Naive thymus-derived CD4-positive, alpha-beta T cell (primary cell): ENCODE measurements around the gene POLR2H. TPM values are rescaled to one million over a fixed set of nuclear protein-coding genes. Genes with fewer than 3 reads are reported as not detected.

Experiments
- ATAC-seq: fragments of 150-1000 bp; cut with Tn5 transposase; 2 replicates; pipeline ENCODE4 v1.10.0; 2021; ENCODE audit warnings: mild to moderate bottlenecking, moderate library complexity
- CTCF ChIA-PET: fragments of 350-600 bp; sonication (Branson Sonifier 250); formaldehyde crosslinking; loops from one replicate; lab custom pipeline; 2021; ENCODE audit warnings: antibody characterized with exemption; lab: Charles Lee
- POLR2A ChIA-PET: fragments of 350-600 bp; sonication (Branson Sonifier 250); formaldehyde crosslinking; loops from one replicate; lab custom pipeline; 2021; ENCODE audit warnings: antibody characterized with exemption, inconsistent platforms; lab: Charles Lee
- DNase-seq, 9 donors: peaks; one replicate each; pipeline versions ENCODE4 v3.0.0 to v3.0.0-alpha.2; 2020 to 2022; ENCODE audit warnings: mixed read lengths in 1 of 9
- H3K27ac ChIP-seq: one replicate; pipeline ENCODE4 v1.7.0; 2013; ENCODE audit warnings: mild to moderate bottlenecking, low read depth, low read length, moderate library complexity
- H3K27me3 ChIP-seq, 2 donors: one replicate each; pipeline ENCODE4 v1.7.0; 2013; ENCODE audit warnings: low read length in 2 of 2, mild to moderate bottlenecking in 2 of 2, moderate library complexity in 2 of 2; ENCODE audit not compliant: control insufficient read depth in 2 of 2, insufficient read depth in 2 of 2
- H3K36me3 ChIP-seq, 3 experiments: 1 replicate in 2 of 3; 2 replicates in 1 of 3; pipeline ENCODE4 v1.7.0; 2013; ENCODE audit warnings: low read length in 3 of 3, mild to moderate bottlenecking in 3 of 3, moderate library complexity in 1 of 3; ENCODE audit not compliant: insufficient read depth in 3 of 3, control insufficient read depth in 2 of 3
- H3K4me1 ChIP-seq, 2 donors: one replicate each; pipeline ENCODE4 v1.7.0; 2013; ENCODE audit warnings: low read length in 2 of 2, mild to moderate bottlenecking in 2 of 2, moderate library complexity in 1 of 2; ENCODE audit not compliant: control insufficient read depth in 2 of 2, insufficient read depth in 2 of 2
- H3K4me3 ChIP-seq: 2 replicates; pipeline ENCODE4 v1.7.0; 2013; ENCODE audit warnings: mild to moderate bottlenecking, low read length
- H3K9me3 ChIP-seq, 3 experiments: 1 replicate in 2 of 3; 2 replicates in 1 of 3; pipeline ENCODE4 v1.7.0; 2013; ENCODE audit warnings: low read length in 3 of 3; ENCODE audit not compliant: control insufficient read depth in 2 of 3
- H3K27ac Mint-ChIP-seq, 9 donors: one replicate each; pipeline ENCODE4 v1.8.0; 2020 to 2022; ENCODE audit warnings: mixed read lengths in 9 of 9, mild to moderate bottlenecking in 8 of 9, moderate library complexity in 5 of 9, inconsistent platforms in 2 of 9
- H3K27me3 Mint-ChIP-seq, 5 donors: one replicate each; pipeline ENCODE4 v1.8.0; 2021 to 2022; ENCODE audit warnings: mixed read lengths in 5 of 5, mild to moderate bottlenecking in 1 of 5
- H3K36me3 Mint-ChIP-seq, 5 donors: one replicate each; pipeline ENCODE4 v1.8.0; 2020 to 2022; ENCODE audit warnings: mixed read lengths in 5 of 5, mild to moderate bottlenecking in 3 of 5, inconsistent platforms in 1 of 5
- H3K4me1 Mint-ChIP-seq, 7 donors: one replicate each; pipeline ENCODE4 v1.8.0; 2020 to 2022; ENCODE audit warnings: mixed read lengths in 7 of 7, mild to moderate bottlenecking in 3 of 7, inconsistent platforms in 1 of 7
- H3K4me3 Mint-ChIP-seq, 10 donors: one replicate each; pipeline ENCODE4 v1.8.0; 2020 to 2022; ENCODE audit warnings: mild to moderate bottlenecking in 10 of 10, mixed read lengths in 10 of 10, moderate library complexity in 6 of 10, inconsistent platforms in 2 of 10
- H3K9me3 Mint-ChIP-seq, 11 donors: one replicate each; pipeline ENCODE4 v1.8.0; 2020 to 2022; ENCODE audit warnings: mixed read lengths in 11 of 11, mild to moderate bottlenecking in 4 of 11, inconsistent platforms in 1 of 11, moderate library complexity in 1 of 11
- intact Hi-C, 2 donors: fragments of 100-400 bp; cut with micrococcal nuclease; formaldehyde crosslinking; loops; one replicate each; pipeline ENCODE4 v1.15.1; 2023
- polyA plus RNA-seq, 2 donors: library from polyadenylated mRNA; unstranded; fragments of 300-500 nt; fragmentation: Illumina TruSeq; gene quantifications; one replicate each; pipeline ENCODE4 v1.2.3, GENCODE V29; 2021
- total RNA-seq, 6 experiments: library from RNA in 5 of 6; stranded (reverse) in 5 of 6; gene quantifications; 1 replicate in 5 of 6; 2 replicates in 1 of 6; pipeline ENCODE4 v1.2.3 and lab custom pipeline; 2021 to 2026

Gene POLR2H
- total and polyA plus RNA-seq, 7 experiments from 2014 or later: 34.9 to 112 (median 60.1) TPM

DNA sequence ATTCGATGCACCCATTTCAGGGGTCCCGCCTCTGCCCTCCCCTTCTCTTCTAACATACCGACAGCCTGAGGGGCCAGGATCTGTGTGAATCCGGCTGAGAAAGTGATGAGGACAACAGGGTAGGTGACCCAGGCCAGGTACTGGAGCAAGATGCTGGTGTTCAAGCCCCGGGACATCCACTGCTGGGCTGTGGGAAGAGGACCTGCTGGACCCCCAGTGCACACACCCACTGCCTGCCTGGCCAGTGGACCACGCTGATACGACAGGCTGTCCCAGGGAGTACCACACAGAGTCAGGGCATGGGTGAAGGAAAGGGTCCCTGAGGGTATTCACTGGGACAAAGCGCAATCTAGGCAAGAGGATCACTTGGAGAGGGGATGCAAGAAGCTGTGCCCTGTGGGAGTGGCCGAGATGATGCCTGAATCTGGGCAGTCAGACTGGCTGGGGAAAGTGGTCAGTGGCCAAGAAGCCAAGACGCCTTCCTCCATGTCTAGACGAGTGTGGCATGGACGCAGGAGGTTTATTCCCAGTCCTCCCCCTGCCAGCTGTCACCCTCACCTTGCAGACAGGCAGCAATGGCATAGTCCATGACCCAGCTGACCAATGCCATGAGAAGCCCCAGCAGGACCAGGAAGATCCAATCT lies 3.3 kb upstream of the POLR2H start:
- Mint-ChIP-seq H3K4me3 (peak overlapping the region in 2 of 10 donors; percentile 21 to 74), H3K27me3 (peaks cover 0 to 11% (median 0%) of the 10 kb centered on the region in 5 donors), H3K27ac (no peak overlapping the region), H3K36me3 (peaks cover 0 to under 1% (median 0%) of the 10 kb centered on the region in 5 donors), H3K9me3 (peaks cover 0 to 3% (median 0%) of the 10 kb centered on the region in 11 donors), H3K4me1 (peaks cover 6 to 16% (median 10%) of the 10 kb centered on the region in 7 donors)
- intact Hi-C loops: no loop called here
- Histone ChIP-seq H3K4me3 (no peak overlapping the region), H3K27ac (no peak overlapping the region), H3K27me3 (no peaks in the 10 kb centered on the region), H3K9me3 (no peaks in the 10 kb centered on the region), H3K36me3 (peaks cover 0 to 5% (median 0%) of the 10 kb centered on the region in 3 experiments), H3K4me1 (peaks cover 0 to 13% of the 10 kb centered on the region in 2 donors)
- POLR2A ChIA-PET: no interaction called here
- CTCF ChIA-PET: no interaction called here
- DNase-seq: no peak
- ATAC-seq: no peak

DNA sequence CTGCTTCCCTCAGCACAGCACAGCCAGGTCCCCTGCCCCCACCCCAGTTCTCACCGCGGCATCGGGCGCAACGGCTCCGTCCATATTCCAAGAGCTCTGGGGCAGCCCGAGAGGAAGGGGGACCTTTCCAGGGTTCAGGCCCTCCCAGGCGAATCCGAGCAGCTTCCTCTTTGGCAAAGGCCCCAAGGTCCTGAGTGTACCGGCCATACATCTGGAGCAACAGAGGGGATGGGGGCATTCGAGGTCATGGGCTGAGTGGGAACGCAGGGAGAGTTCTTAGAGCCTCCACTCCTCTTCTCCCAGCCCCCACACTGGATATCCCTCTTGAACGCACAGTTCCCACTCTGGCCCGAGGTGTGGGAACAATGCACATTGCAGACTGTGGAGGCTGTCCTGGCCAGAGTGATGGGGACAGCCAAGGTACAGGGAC lies 2.6 kb upstream of the POLR2H start:
- no peak for ATAC-seq
- Histone ChIP-seq H3K4me3 (no peak overlapping the region), H3K27ac (no peak overlapping the region), H3K9me3 (no peaks in the 10 kb centered on the region), H3K36me3 (peaks cover 0 to 5% (median 0%) of the 10 kb centered on the region in 3 experiments), H3K4me1 (peaks cover 3 to 15% of the 10 kb centered on the region in 2 donors), H3K27me3 (no peaks in the 10 kb centered on the region)
- Mint-ChIP-seq H3K27ac (no peak overlapping the region), H3K27me3 (peaks cover 0 to 13% (median 0%) of the 10 kb centered on the region in 5 donors), H3K36me3 (peaks cover 0 to 4% (median 0%) of the 10 kb centered on the region in 5 donors), H3K4me1 (peaks cover 9 to 18% (median 13%) of the 10 kb centered on the region in 7 donors), H3K9me3 (peaks cover 0 to 7% (median 0%) of the 10 kb centered on the region in 11 donors), H3K4me3 (no peak overlapping the region)
- ChIA-PET CTCF (no interaction called here), POLR2A (no interaction called here)
- no peak for DNase-seq
- intact Hi-C loops: no loop called here

DNA sequence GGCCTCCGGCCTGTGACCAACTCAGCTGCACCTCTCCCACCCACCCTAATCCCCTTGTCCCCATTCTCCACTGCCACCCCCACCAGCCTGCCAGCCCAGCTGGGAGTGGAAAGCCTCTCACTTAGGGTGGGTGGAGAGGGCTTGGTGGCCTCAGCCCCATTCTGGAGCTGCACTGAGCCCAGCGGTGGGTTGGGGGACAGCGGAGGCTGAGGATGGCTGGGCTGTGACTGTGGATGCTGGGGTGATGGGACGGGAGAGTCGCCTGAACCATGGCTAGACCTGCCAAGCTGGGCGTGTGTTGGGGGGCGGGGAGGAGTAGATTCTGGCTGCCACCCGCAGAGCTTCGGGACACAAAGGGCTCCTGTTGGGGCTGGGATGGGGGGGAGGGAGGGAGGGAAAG lies 1.9 kb upstream of the POLR2H start:
- Histone ChIP-seq H3K4me3 (no peak overlapping the region), H3K36me3 (peaks cover 0 to 5% (median 0%) of the 10 kb centered on the region in 3 experiments), H3K9me3 (no peaks in the 10 kb centered on the region), H3K27ac (no peak overlapping the region), H3K4me1 (peaks cover 10 to 11% of the 10 kb centered on the region in 2 donors), H3K27me3 (no peaks in the 10 kb centered on the region)
- H3K27me3 Mint-ChIP-seq: peaks cover 0 to 13% (median 0%) of the 10 kb centered on the region in 5 donors
- peak overlapping the region in 6 of 10 donors; percentile 59 to 100 (median 82) for H3K4me3 Mint-ChIP-seq
- ChIA-PET POLR2A (interaction anchor here (1.0 kb wide), 1 partner anchor 57 kb away, joined by 3 read pairs; no protein-coding TSS in a partner anchor), CTCF (no interaction called here)
- H3K27ac Mint-ChIP-seq: peak overlapping the region in 1 of 9 donors; percentile 47
- ATAC-seq: no peak
- H3K36me3 Mint-ChIP-seq: peaks cover 0 to 7% (median 0%) of the 10 kb centered on the region in 5 donors
- DNase-seq: no peak
- H3K9me3 Mint-ChIP-seq: peaks cover 0 to 7% (median 0%) of the 10 kb centered on the region in 11 donors
- peaks cover 14 to 23% (median 17%) of the 10 kb centered on the region in 7 donors for H3K4me1 Mint-ChIP-seq
- intact Hi-C loops: loop anchor here (5.0 to 10.0 kb wide), 5 partner anchors 353 to 1578 kb away; partner anchors contain the start of genes MAGEF1 (in 2 of the 2), KLHL24 (in 1 of the 2), PARL (in 1 of the 2) and TMEM41A (in 1 of the 2)

DNA sequence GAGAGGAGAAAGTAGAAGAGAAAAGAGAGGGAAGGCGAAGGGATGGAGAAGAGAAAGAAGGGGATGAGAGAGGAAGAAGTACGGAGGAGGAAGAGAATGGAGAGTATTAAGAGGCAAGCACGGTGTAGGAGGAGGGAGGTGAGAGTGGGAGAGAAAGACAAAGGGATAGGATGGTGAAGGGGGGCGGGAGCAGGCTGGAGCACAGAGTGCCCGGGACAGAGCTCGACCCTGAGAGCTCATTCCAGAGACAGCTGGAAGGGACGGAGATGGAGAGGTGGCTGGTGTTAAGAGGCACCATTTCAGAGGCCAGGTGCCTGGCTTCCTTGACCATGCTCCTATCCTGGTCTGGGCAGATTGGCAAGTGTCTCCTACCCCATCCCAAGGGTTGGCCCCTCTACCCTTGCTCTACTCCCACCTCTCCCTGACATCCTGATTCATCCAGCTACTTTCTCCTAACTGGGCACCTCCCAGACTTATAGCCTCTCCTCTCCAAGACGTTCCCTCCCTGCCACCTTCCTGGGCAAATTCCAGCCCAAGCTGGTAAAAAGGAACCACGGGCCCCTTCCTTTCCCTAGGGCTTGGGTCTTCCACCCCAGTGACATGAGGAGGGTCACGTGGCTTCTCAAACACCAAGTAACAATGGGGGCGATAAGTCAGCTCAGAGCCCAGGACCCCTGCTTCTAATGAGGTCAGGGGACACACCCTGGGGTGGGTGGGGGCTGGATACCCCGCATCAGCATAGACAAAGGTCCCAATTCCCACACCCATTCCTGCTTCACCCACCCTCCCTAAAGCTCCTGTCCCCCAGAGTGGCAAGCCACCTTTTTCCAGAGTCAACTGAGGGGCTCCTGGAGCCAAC lies 1.2 kb upstream of the POLR2H start:
- H3K27me3 ChIP-seq: no peaks in the 10 kb centered on the region
- no peak for ATAC-seq
- H3K4me1 Mint-ChIP-seq: peaks cover 21 to 30% (median 24%) of the 10 kb centered on the region in 7 donors
- H3K4me3 Mint-ChIP-seq: peak overlapping the region; percentile 59 to 100 (median 83)
- H3K36me3 Mint-ChIP-seq: peaks cover 0 to 14% (median 3%) of the 10 kb centered on the region in 5 donors
- H3K27ac ChIP-seq: no peak overlapping the region
- H3K27ac Mint-ChIP-seq: peak overlapping the region in 5 of 9 donors; percentile 46 to 81 (median 62)
- intact Hi-C loops: loop anchor here (5.0 to 10.0 kb wide), 5 partner anchors 352 to 1577 kb away; partner anchors contain the start of genes MAGEF1 (in 2 of the 2), KLHL24 (in 1 of the 2), PARL (in 1 of the 2) and TMEM41A (in 1 of the 2)
- no peak for DNase-seq
- no peaks in the 10 kb centered on the region for H3K9me3 ChIP-seq
- H3K4me3 ChIP-seq: no peak overlapping the region
- ChIA-PET CTCF (interaction anchor here (0.6 to 1.1 kb wide), 2 partner anchors 27 to 34 kb away, joined by 3 read pairs; no protein-coding TSS in a partner anchor), POLR2A (interaction anchor here (0.6 to 1.0 kb wide), 3 partner anchors 25 to 58 kb away, joined by 3 read pairs; no protein-coding TSS in a partner anchor)
- H3K9me3 Mint-ChIP-seq: peaks cover 0 to 7% (median 0%) of the 10 kb centered on the region in 11 donors
- peaks cover 11 to 13% of the 10 kb centered on the region in 2 donors for H3K4me1 ChIP-seq
- peaks cover 0 to 10% (median 0%) of the 10 kb centered on the region in 3 experiments for H3K36me3 ChIP-seq
- H3K27me3 Mint-ChIP-seq: peaks cover 0 to 13% (median 0%) of the 10 kb centered on the region in 5 donors

DNA sequence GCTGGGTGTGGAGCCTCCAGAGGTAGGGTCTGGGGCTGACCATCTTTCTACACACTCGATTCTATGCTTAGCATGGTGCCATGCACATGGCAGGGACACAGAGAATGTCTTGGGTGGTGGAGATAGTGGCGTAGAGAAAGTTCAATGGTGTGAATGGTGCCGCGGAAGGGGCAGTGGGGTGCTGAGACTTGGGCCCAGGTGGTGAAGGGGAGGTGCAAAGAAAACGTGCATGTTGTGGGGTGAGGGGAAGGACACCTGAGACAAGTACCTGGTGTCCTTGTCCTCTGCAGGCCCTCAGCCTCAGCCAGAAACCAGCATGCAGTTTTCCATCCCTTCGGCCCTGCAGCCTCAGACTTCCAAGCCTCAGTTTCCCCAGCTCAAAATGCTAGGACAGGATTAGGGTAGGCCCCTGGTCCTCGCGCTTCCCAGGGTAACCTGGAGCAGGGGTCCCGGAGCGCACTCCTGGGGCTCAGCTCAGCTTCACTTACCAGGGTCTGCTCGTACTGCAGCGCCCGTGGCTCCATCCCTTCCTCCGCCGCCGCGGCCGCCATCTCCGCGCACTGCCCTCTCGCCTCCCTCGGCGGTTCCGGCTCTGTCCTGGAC lies 480 bp upstream of the POLR2H start:
- Histone ChIP-seq H3K36me3 (peaks cover 0 to 11% (median 0%) of the 10 kb centered on the region in 3 experiments), H3K27ac (peak overlapping the region; percentile 84), H3K27me3 (no peaks in the 10 kb centered on the region), H3K9me3 (no peaks in the 10 kb centered on the region), H3K4me3 (peak overlapping the region; percentile 97), H3K4me1 (peaks cover 11 to 13% of the 10 kb centered on the region in 2 donors)
- H3K4me3 Mint-ChIP-seq: peak overlapping the region; percentile 59 to 100 (median 83)
- H3K9me3 Mint-ChIP-seq: peaks cover 0 to 7% (median 0%) of the 10 kb centered on the region in 11 donors
- H3K4me1 Mint-ChIP-seq: peaks cover 22 to 30% (median 24%) of the 10 kb centered on the region in 7 donors
- H3K36me3 Mint-ChIP-seq: peaks cover 0 to 16% (median 6%) of the 10 kb centered on the region in 5 donors
- peaks cover 0 to 13% (median 0%) of the 10 kb centered on the region in 5 donors for H3K27me3 Mint-ChIP-seq
- intact Hi-C loops: loop anchor here (5.0 to 10.0 kb wide), 5 partner anchors 351 to 1576 kb away; partner anchors contain the start of genes MAGEF1 (in 2 of the 2), KLHL24 (in 1 of the 2), PARL (in 1 of the 2) and TMEM41A (in 1 of the 2)
- H3K27ac Mint-ChIP-seq: peak overlapping the region in 5 of 9 donors; percentile 42 to 81 (median 62)
- no peak for DNase-seq
- no peak for ATAC-seq
- CTCF ChIA-PET: interaction anchor here (1.1 kb wide), 1 partner anchor 27 kb away, joined by 3 read pairs; no protein-coding TSS in a partner anchor
- POLR2A ChIA-PET: interaction anchor here (0.6 to 1.0 kb wide), 2 partner anchors 18 to 26 kb away, joined by 3 read pairs; no protein-coding TSS in a partner anchor
